DMS153 treated with DMSO at 0.1 percent for 48 hours (cell line): ENCODE measurements around the gene TRAF3.

Experiments
- DNase-seq: peaks from one replicate; lab custom pipeline; 2025; ENCODE audit not compliant: unreplicated experiment; lab: John Stamatoyannopoulos, UW

Gene TRAF3

GRCh38 chr14:102775855-102776760 is 1.1 kb upstream of the TRAF3 start:
- no peak for DNase-seq

GRCh38 chr14:102777711-102778337 is 575 bp downstream of the TRAF3 start:
- no peak for DNase-seq

- DNase-seq: no peak
These were observed 1.3 kb downstream of the TRAF3 start for GRCh38 chr14:102778338-102779083.

- no peak for DNase-seq
These were observed 1.8 kb downstream of the TRAF3 start for GRCh38 chr14:102779084-102779462.

- no peak for DNase-seq
These were observed 2.5 kb downstream of the TRAF3 start for GRCh38 chr14:102779574-102780315.

GRCh38 chr14:102781063-102781462 is 3.8 kb downstream of the TRAF3 start:
- DNase-seq: no peak

- no peak for DNase-seq
These were observed 5.7 kb downstream of the TRAF3 start for GRCh38 chr14:102782974-102783373.

- DNase-seq: no peak
These were observed 7.8 kb downstream of the TRAF3 start for GRCh38 chr14:102784892-102785594.

- DNase-seq: no peak
These were observed 8.3 kb downstream of the TRAF3 start for GRCh38 chr14:102785595-102785963.

GRCh38 chr14:102786768-102787167 is 9.5 kb downstream of the TRAF3 start:
- no peak for DNase-seq

- no peak for DNase-seq
These were observed 12.1 kb downstream of the TRAF3 start for GRCh38 chr14:102789349-102789748.

- DNase-seq: no peak
These were observed 16.5 kb downstream of the TRAF3 start for GRCh38 chr14:102793531-102794328.

GRCh38 chr14:102795060-102795925 is 18.0 kb downstream of the TRAF3 start:
- DNase-seq: peak; percentile 11

- no peak for DNase-seq
These were observed 19.5 kb downstream of the TRAF3 start for GRCh38 chr14:102796661-102797190.

GRCh38 chr14:102798926-102799325 is 21.7 kb downstream of the TRAF3 start:
- DNase-seq: no peak

- no peak for DNase-seq
These were observed 22.7 kb downstream of the TRAF3 start for GRCh38 chr14:102799684-102800562.

GRCh38 chr14:102802834-102803523 is 25.7 kb downstream of the TRAF3 start:
- no peak for DNase-seq
